A549 (cell line): ENCODE measurements around the gene LOC128125822.

ENCODE experiments used
- CTCF ChIP-seq: fragments of >200 bp; sonication (Bioruptor Twin); formaldehyde crosslinking; IDR thresholded peaks from 3 replicates; pipeline ENCODE4 v1.5.1; 2016
- EHMT2 ChIP-seq: fragments of 200-600 bp; sonication (generic); IDR thresholded peaks from 2 replicates; pipeline ENCODE4 v1.6.1; 2016; ENCODE audit warnings: antibody characterized with exemption, low read depth, mild to moderate bottlenecking, moderate library complexity
- HOXA7 ChIP-seq: fragments of 250-450 bp; sonication (Bioruptor Pico); IDR thresholded peaks from 2 replicates; pipeline ENCODE4 v1.5.0; 2020; ENCODE audit warnings: mild to moderate bottlenecking, moderate library complexity
- PHF8 ChIP-seq: fragments of 200-600 bp; sonication (generic); IDR thresholded peaks from 2 replicates; pipeline ENCODE4 v1.6.1; 2016; ENCODE audit warnings: low read depth, mild to moderate bottlenecking, antibody characterized with exemption, moderate library complexity, borderline replicate concordance

- TF ChIP-seq PHF8 = no peak
- no peak for TF ChIP-seq CTCF
- TF ChIP-seq HOXA7 (CRISPR knock-in tag) = no peak
- no peak for TF ChIP-seq EHMT2
These were observed 33.7 kb upstream of the LOC128125822 start for GRCh38 chr6:63538550-63538949.
